Keratinocyte (primary cell): ENCODE results near the gene GABRB1. TPM values are rescaled to one million over a fixed set of nuclear protein-coding genes. Genes with fewer than 3 reads are reported as not detected.

Experiments used
- DNase-seq: peaks from one replicate; pipeline ENCODE4 v3.0.0-alpha.2; 2011; ENCODE audit warnings: low read depth, missing footprints, low spot score
- FAIRE-seq: peaks from 2 replicates; lab custom pipeline; 2011; peaks lifted over from hg19 to GRCh38; lab: Jason Lieb, UNC
- H2AFZ ChIP-seq: 2 replicates; pipeline ENCODE4 v1.6.0; 2012; ENCODE audit warnings: low read length, control low read depth, inconsistent platforms; ENCODE audit not compliant: control insufficient read depth
- H3K27ac ChIP-seq: 2 replicates; pipeline ENCODE4 v1.5.1; 2011; ENCODE audit warnings: low read length; ENCODE audit not compliant: control insufficient read depth, insufficient read depth
- H3K27me3 ChIP-seq: 3 replicates; pipeline ENCODE4 v1.6.0; 2011; ENCODE audit warnings: low read length; ENCODE audit not compliant: control insufficient read depth, insufficient read depth; ENCODE audit errors: extremely low read depth
- H3K36me3 ChIP-seq, 2 experiments: 2 replicates in 1 of 2; 3 replicates in 1 of 2; pipeline ENCODE4 v1.5.1; 2011; ENCODE audit warnings: low read length in 2 of 2, mild to moderate bottlenecking in 1 of 2; ENCODE audit not compliant: control insufficient read depth in 2 of 2, insufficient read depth in 2 of 2; ENCODE audit errors: extremely low read depth in 1 of 2
- H3K4me1 ChIP-seq: 3 replicates; pipeline ENCODE4 v1.5.1; 2011; ENCODE audit warnings: low read length; ENCODE audit not compliant: control insufficient read depth, insufficient read depth; ENCODE audit errors: extremely low read depth
- H3K4me2 ChIP-seq: 3 replicates; pipeline ENCODE4 v1.6.0; 2011; ENCODE audit warnings: low read depth, low read length; ENCODE audit not compliant: control insufficient read depth, insufficient read depth; ENCODE audit errors: extremely low read depth
- H3K4me3 ChIP-seq, 3 experiments: fragments of 200-600 bp in 1 of 3; sonication (generic) in 1 of 3; 2 replicates in 2 of 3; 3 replicates in 1 of 3; pipeline ENCODE4 v1.5.1; 2011 to 2016; ENCODE audit warnings: low read length in 3 of 3, mild to moderate bottlenecking in 3 of 3, control low read depth in 2 of 3, inconsistent platforms in 1 of 3, low read depth in 1 of 3, mixed read lengths in 1 of 3, mixed run types in 1 of 3, moderate library complexity in 1 of 3; ENCODE audit not compliant: control insufficient read depth in 2 of 3, insufficient read depth in 2 of 3; ENCODE audit errors: extremely low read depth in 1 of 3
- H3K79me2 ChIP-seq: 2 replicates; pipeline ENCODE4 v1.6.0; 2012; ENCODE audit warnings: low read length; ENCODE audit not compliant: control insufficient read depth, insufficient read depth
- H3K9ac ChIP-seq: 3 replicates; pipeline ENCODE4 v1.6.0; 2011; ENCODE audit warnings: low read length; ENCODE audit not compliant: control insufficient read depth, insufficient read depth; ENCODE audit errors: extremely low read depth
- H3K9me1 ChIP-seq: 3 replicates; pipeline ENCODE4 v1.6.0; 2011; ENCODE audit warnings: low read length; ENCODE audit not compliant: control insufficient read depth, insufficient read depth; ENCODE audit errors: extremely low read depth
- H3K9me3 ChIP-seq: 2 replicates; pipeline ENCODE4 v1.5.1; 2012; ENCODE audit warnings: low read depth, low read length; ENCODE audit not compliant: control insufficient read depth
- H4K20me1 ChIP-seq: 3 replicates; pipeline ENCODE4 v1.6.0; 2011; ENCODE audit warnings: low read length; ENCODE audit not compliant: control insufficient read depth, insufficient read depth; ENCODE audit errors: extremely low read depth
- EZH2 ChIP-seq: IDR thresholded peaks from one replicate; pipeline ENCODE4 v1.6.1; 2012; ENCODE audit warnings: inconsistent platforms, mild to moderate bottlenecking, low read length, moderate library complexity
- dilution Hi-C: fragments of 300-500 bp; cut with MboI; formaldehyde crosslinking; loops from one replicate; pipeline ENCODE4 v1.7.0; 2020; ENCODE audit warnings: low sequenced_read_pairs; ENCODE audit not compliant: extremely low pct_ligation_motif_present
- polyA plus RNA-seq, 5 experiments: library from polyadenylated mRNA; depleted of rRNA in 3 of 5; stranded (reverse) in 3 of 5; stranded (forward) in 1 of 5; unstranded in 1 of 5; fragments of >200 nt; gene quantifications; 1 replicate in 1 of 5; 2 replicates in 3 of 5; 3 replicates in 1 of 5; pipeline versions ENCODE4 v1.2.1 to v1.2.3, GENCODE V29; 2011 to 2012; ENCODE audit warnings: missing spikeins in 2 of 5, low read depth in 1 of 5, low replicate concordance in 1 of 5
- TF ChIP-seq, protein P1 (sequence below), 3 experiments: IDR thresholded peaks in 1 of 3; conservative IDR thresholded peaks in 1 of 3; optimal IDR thresholded peaks in 1 of 3; 2 replicates in 2 of 3; 3 replicates in 1 of 3; pipeline versions ENCODE3 to v1.5.1; 2011; ENCODE audit warnings: low read length in 3 of 3, mild to moderate bottlenecking in 3 of 3, moderate library complexity in 2 of 3, control low read depth in 1 of 3, inconsistent platforms in 1 of 3; ENCODE audit not compliant: insufficient read depth in 2 of 3; ENCODE audit errors: extremely low read depth in 1 of 3

GABRB1 gene
- polyA plus RNA-seq, 1 donor (not counting 4 experiments of a cell fraction or from before 2014, with no cell fraction given): not detected

DNA sequence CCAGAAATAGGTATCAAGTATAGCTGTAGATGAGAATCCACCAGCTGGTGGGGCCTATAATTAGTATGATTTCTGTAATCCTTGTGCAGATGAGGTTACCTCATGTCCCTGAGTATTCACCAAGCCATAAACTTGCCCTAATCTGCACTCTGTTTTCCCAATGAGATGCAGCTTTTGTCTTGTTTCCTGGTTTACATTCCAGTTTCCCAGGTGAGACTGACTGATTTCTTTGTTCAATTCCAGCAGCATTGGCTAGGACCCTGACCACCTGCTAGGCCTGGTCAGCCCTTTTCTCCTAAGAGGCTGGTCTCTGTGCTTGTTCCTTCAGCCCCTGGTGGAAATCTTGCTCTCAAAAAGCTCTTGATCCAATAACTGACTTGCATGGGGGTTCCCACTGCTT lies 44.6 kb downstream of the GABRB1 start:
- dilution Hi-C loops: no loop called here
- Histone ChIP-seq H3K4me1 (peaks cover 12% of the 10 kb centered on the region), H3K4me3 (no peak overlapping the region), H4K20me1 (no peaks in the 10 kb centered on the region), H3K9ac (no peak overlapping the region), H3K9me3 (no peaks in the 10 kb centered on the region), H2AFZ (no peak overlapping the region), H3K27ac (no peak overlapping the region), H3K27me3 (no peaks in the 10 kb centered on the region), H3K36me3 (no peaks in the 10 kb centered on the region), H3K79me2 (no peaks in the 10 kb centered on the region), H3K4me2 (no peak overlapping the region), H3K9me1 (no peaks in the 10 kb centered on the region)
- TF ChIP-seq EZH2: no peak
- TF ChIP-seq, protein P1, sequence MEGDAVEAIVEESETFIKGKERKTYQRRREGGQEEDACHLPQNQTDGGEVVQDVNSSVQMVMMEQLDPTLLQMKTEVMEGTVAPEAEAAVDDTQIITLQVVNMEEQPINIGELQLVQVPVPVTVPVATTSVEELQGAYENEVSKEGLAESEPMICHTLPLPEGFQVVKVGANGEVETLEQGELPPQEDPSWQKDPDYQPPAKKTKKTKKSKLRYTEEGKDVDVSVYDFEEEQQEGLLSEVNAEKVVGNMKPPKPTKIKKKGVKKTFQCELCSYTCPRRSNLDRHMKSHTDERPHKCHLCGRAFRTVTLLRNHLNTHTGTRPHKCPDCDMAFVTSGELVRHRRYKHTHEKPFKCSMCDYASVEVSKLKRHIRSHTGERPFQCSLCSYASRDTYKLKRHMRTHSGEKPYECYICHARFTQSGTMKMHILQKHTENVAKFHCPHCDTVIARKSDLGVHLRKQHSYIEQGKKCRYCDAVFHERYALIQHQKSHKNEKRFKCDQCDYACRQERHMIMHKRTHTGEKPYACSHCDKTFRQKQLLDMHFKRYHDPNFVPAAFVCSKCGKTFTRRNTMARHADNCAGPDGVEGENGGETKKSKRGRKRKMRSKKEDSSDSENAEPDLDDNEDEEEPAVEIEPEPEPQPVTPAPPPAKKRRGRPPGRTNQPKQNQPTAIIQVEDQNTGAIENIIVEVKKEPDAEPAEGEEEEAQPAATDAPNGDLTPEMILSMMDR (optimal IDR thresholded peaks at IDR 0.05 in 1 of 3, IDR thresholded peaks at IDR 0.05 in 1 of 3, conservative IDR thresholded peaks at IDR 0.05 in 1 of 3; ENCODE audit: extremely low read depth in 1 of 3, insufficient read depth in 2 of 3, low read length in 3 of 3): no peak
- FAIRE-seq (no peak), DNase-seq (no peak)

DNA sequence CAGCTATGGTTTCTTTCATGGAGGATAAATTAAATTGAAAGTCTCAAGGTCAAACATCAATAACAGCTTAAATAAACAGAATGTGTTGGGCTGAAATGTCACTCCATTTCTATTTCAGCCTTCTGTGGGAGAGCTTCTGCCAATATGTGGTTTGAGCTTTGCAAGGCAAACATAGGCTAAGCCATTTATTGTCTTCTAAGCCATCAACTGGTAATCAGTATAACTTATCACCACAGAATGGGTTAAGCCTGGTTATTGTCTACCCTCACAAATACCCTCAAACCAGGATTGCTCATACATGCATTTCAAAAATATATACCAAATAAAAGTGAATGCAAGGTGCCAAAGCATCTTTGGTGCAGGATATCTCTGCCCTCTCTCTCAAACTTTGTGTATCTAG lies 52.7 kb downstream of the GABRB1 start:
- Histone ChIP-seq H3K9ac (no peak overlapping the region), H3K4me1 (no peaks in the 10 kb centered on the region), H3K27me3 (no peaks in the 10 kb centered on the region), H3K27ac (no peak overlapping the region), H3K36me3 (no peaks in the 10 kb centered on the region), H4K20me1 (no peaks in the 10 kb centered on the region), H3K4me3 (no peak overlapping the region), H3K4me2 (no peak overlapping the region), H2AFZ (no peak overlapping the region), H3K9me1 (no peaks in the 10 kb centered on the region), H3K79me2 (no peaks in the 10 kb centered on the region), H3K9me3 (no peaks in the 10 kb centered on the region)
- dilution Hi-C loops: no loop called here
- FAIRE-seq (no peak), DNase-seq (no peak)
- TF ChIP-seq, protein P1 (optimal IDR thresholded peaks at IDR 0.05 in 1 of 3, IDR thresholded peaks at IDR 0.05 in 1 of 3, conservative IDR thresholded peaks at IDR 0.05 in 1 of 3; ENCODE audit: extremely low read depth in 1 of 3, insufficient read depth in 2 of 3, low read length in 3 of 3): no peak
- no peak for TF ChIP-seq EZH2
